Hematopoietic multipotent progenitor cell treated with erythropoietin and hydrocortisone succinate and interleukin-3 and kit ligand, for 8 days (in vitro differentiated cells): Measurements from ENCODE around the gene STEAP4.
"Not testable (repeated sequence)": the region's sequence is repeated elsewhere in the genome, so short reads cannot be mapped to it uniquely, and the experiment has no call there.

Source experiments
- DNase-seq: peaks from one replicate; pipeline ENCODE4 v3.0.0-alpha.2; 2015

The STEAP4 gene

GRCh38 chr7:88312061-88312663 is 5.5 kb upstream of the STEAP4 start:
- DNase-seq, result no peak

GRCh38 chr7:88311675-88312036 is 5.0 kb upstream of the STEAP4 start:
- no peak for DNase-seq

- no peak for DNase-seq
Observed at GRCh38 chr7:88310956-88311674, 4.4 kb upstream of the STEAP4 start.

- no peak for DNase-seq
Observed at GRCh38 chr7:88309819-88310218, 3.1 kb upstream of the STEAP4 start.

GRCh38 chr7:88307823-88308222 is 1.1 kb upstream of the STEAP4 start:
- no peak for DNase-seq

GRCh38 chr7:88307412-88307811 is 718 bp upstream of the STEAP4 start:
- DNase-seq, result no peak

- DNase-seq, result no peak
Observed at GRCh38 chr7:88305044-88305443, 1.6 kb downstream of the STEAP4 start.

- no peak for DNase-seq
Observed at GRCh38 chr7:88302486-88302885, 4.2 kb downstream of the STEAP4 start.

- no peak for DNase-seq
Observed at GRCh38 chr7:88301924-88302323, 4.8 kb downstream of the STEAP4 start.

GRCh38 chr7:88300401-88300945 is 6.2 kb downstream of the STEAP4 start:
- no peak for DNase-seq

- DNase-seq, result no peak
Observed at GRCh38 chr7:88299126-88299525, 7.6 kb downstream of the STEAP4 start.

GRCh38 chr7:88293866-88294265 is 12.8 kb downstream of the STEAP4 start:
- DNase-seq, result no peak

- no peak for DNase-seq
Observed at GRCh38 chr7:88291398-88292173, 15.1 kb downstream of the STEAP4 start.

- DNase-seq, result no peak
Observed at GRCh38 chr7:88290491-88290890, 16.2 kb downstream of the STEAP4 start.

- no peak for DNase-seq
Observed at GRCh38 chr7:88289564-88290025, 17.1 kb downstream of the STEAP4 start.

GRCh38 chr7:88281749-88282148 is 24.9 kb downstream of the STEAP4 start:
- DNase-seq, result no peak

- DNase-seq, result no peak
Observed at GRCh38 chr7:88280801-88281200, 25.9 kb downstream of the STEAP4 start.

- no peak for DNase-seq
Observed at GRCh38 chr7:88279323-88279722, 27.4 kb downstream of the STEAP4 start.

- DNase-seq, result no peak
Observed at GRCh38 chr7:88278881-88279280, 27.8 kb downstream of the STEAP4 start.

- no peak for DNase-seq
Observed at GRCh38 chr7:88276605-88277153, 30.0 kb downstream of the STEAP4 start.

GRCh38 chr7:88274856-88275255 is 31.8 kb downstream of the STEAP4 start:
- not testable (repeated sequence) for DNase-seq

GRCh38 chr7:88269586-88269985 is 37.1 kb downstream of the STEAP4 start:
- DNase-seq, result no peak

GRCh38 chr7:88268858-88269257 is 37.8 kb downstream of the STEAP4 start:
- DNase-seq, result no peak
